IMR-90 (cell line): ENCODE measurements around the gene IGF2R.

Source experiments
- BHLHE40 ChIP-seq: fragments of 150-350 bp; IDR thresholded peaks from 2 replicates; pipeline ENCODE4 v1.6.1; 2016; ENCODE audit warnings: mild to moderate bottlenecking, low read depth, low read length
- MAZ ChIP-seq: IDR thresholded peaks from 2 replicates; pipeline ENCODE4 v1.6.1; 2012; ENCODE audit warnings: low read depth, mild to moderate bottlenecking, low read length, improper control_type of control experiment, moderate library complexity, borderline replicate concordance
- MXI1 ChIP-seq: IDR thresholded peaks from 2 replicates; pipeline ENCODE4 v1.6.1; 2012; ENCODE audit warnings: low read depth, mild to moderate bottlenecking, low read length, moderate library complexity, borderline replicate concordance
- POLR2A ChIP-seq: IDR thresholded peaks from 2 replicates; pipeline ENCODE4 v1.6.1; 2012; ENCODE audit warnings: mild to moderate bottlenecking, low read depth, low read length
- RAD21 ChIP-seq: IDR thresholded peaks from 2 replicates; pipeline ENCODE4 v1.6.1; 2012; ENCODE audit warnings: low read length, improper control_type of control experiment
- SMC3 ChIP-seq: fragments of 150-350 bp; IDR thresholded peaks from 2 replicates; pipeline ENCODE4 v1.6.1; 2016; ENCODE audit warnings: low read depth, mild to moderate bottlenecking, antibody characterized with exemption, low read length, moderate library complexity
- TF ChIP-seq, protein P1 (sequence below): conservative IDR thresholded peaks from 2 replicates; pipeline ENCODE4 v1.5.1; 2012; ENCODE audit warnings: mild to moderate bottlenecking, low read depth, low read length, improper control_type of control experiment
- TF ChIP-seq, protein P2 (sequence below): fragments of 150-350 bp; IDR thresholded peaks from 2 replicates; pipeline ENCODE4 v1.6.1; 2017; ENCODE audit warnings: mild to moderate bottlenecking, antibody characterized with exemption, low read length, low read depth

DNA sequence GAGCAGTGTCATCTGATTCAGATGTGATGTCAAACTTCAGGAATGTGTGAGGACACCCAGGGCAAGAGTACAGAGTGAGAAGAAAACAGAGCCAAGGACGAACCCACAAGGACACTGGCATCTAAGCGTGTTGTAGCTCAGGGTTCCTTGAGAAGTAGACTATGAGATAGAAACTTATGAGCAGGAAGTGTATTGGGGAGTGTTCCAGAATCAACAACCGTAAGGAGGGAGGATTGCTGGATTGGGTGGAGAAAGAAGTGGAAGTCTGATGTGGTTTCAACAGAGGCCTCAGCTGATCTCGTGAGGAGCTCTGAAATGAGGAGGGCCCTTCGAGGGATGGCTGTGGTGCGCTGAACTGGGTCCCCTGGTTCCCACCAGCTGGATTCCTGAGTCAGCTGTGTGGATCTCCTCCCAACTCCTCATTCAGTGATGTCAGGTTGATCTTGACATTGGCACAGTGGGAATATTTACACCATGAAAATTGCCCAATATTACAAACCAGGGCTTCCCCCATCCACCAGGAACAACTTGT lies 25.7 kb upstream of the IGF2R start:
- TF ChIP-seq, protein P1, sequence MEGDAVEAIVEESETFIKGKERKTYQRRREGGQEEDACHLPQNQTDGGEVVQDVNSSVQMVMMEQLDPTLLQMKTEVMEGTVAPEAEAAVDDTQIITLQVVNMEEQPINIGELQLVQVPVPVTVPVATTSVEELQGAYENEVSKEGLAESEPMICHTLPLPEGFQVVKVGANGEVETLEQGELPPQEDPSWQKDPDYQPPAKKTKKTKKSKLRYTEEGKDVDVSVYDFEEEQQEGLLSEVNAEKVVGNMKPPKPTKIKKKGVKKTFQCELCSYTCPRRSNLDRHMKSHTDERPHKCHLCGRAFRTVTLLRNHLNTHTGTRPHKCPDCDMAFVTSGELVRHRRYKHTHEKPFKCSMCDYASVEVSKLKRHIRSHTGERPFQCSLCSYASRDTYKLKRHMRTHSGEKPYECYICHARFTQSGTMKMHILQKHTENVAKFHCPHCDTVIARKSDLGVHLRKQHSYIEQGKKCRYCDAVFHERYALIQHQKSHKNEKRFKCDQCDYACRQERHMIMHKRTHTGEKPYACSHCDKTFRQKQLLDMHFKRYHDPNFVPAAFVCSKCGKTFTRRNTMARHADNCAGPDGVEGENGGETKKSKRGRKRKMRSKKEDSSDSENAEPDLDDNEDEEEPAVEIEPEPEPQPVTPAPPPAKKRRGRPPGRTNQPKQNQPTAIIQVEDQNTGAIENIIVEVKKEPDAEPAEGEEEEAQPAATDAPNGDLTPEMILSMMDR, result no peak
- no peak for TF ChIP-seq BHLHE40
- TF ChIP-seq SMC3, result no peak
- no peak for TF ChIP-seq POLR2A
- TF ChIP-seq MAZ, result no peak
- no peak for TF ChIP-seq RAD21
- TF ChIP-seq, protein P2, sequence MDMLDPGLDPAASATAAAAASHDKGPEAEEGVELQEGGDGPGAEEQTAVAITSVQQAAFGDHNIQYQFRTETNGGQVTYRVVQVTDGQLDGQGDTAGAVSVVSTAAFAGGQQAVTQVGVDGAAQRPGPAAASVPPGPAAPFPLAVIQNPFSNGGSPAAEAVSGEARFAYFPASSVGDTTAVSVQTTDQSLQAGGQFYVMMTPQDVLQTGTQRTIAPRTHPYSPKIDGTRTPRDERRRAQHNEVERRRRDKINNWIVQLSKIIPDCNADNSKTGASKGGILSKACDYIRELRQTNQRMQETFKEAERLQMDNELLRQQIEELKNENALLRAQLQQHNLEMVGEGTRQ, result no peak
- TF ChIP-seq MXI1, result no peak
